K562 (cell line): ENCODE data around the gene ADAM15. TPM values are rescaled to one million over a fixed set of nuclear protein-coding genes. Genes with fewer than 3 reads are reported as not detected.

ENCODE experiments used
- DDX20 ChIP-seq: fragments of 450-650 bp; IDR thresholded peaks from 2 replicates; pipeline ENCODE4 v1.6.1; 2016; ENCODE audit warnings: missing genetic modification characterization, low read depth, mild to moderate bottlenecking, missing compliant biosample characterization, moderate library complexity
- HNRNPH1 ChIP-seq: fragments of 200-400 bp; formaldehyde crosslinking; optimal IDR thresholded peaks from 2 replicates; pipeline ENCODE3; 2017; ENCODE audit warnings: low read depth, mild to moderate bottlenecking, low read length, moderate library complexity
- KAT7 ChIP-seq: sonication (generic); formaldehyde crosslinking; IDR thresholded peaks from 2 replicates; pipeline ENCODE4 v1.8.0; 2022; ENCODE audit warnings: missing genetic modification reagents, mild to moderate bottlenecking, borderline replicate concordance
- MCM7 ChIP-seq, 2 experiments: fragments of 450-650 bp; IDR thresholded peaks; 2 replicates each; pipeline ENCODE4 v1.6.1; 2016 to 2018
- NCOR1 ChIP-seq: fragments of 450-650 bp; IDR thresholded peaks from 2 replicates; pipeline ENCODE4 v1.6.1; 2016; ENCODE audit warnings: mild to moderate bottlenecking, moderate library complexity
- POLR2G ChIP-seq: fragments of 200-400 bp; formaldehyde crosslinking; IDR thresholded peaks from 2 replicates; pipeline ENCODE4 v1.6.1; 2017; ENCODE audit warnings: low read depth, mild to moderate bottlenecking, antibody characterized with exemption, low read length, moderate library complexity
- PURB ChIP-seq: sonication (generic); formaldehyde crosslinking; IDR thresholded peaks from 2 replicates; pipeline ENCODE4 v1.9.0; 2021; ENCODE audit warnings: low read depth, mild to moderate bottlenecking, missing genetic modification reagents
- RB1 ChIP-seq: fragments of 450-650 bp; IDR thresholded peaks from 2 replicates; pipeline ENCODE4 v1.6.1; 2017; ENCODE audit warnings: low read depth, mild to moderate bottlenecking
- RBFOX2 ChIP-seq: fragments of 200-400 bp; formaldehyde crosslinking; IDR thresholded peaks from 2 replicates; pipeline ENCODE4 v1.6.1; 2017; ENCODE audit warnings: low read depth, mild to moderate bottlenecking, low read length, moderate library complexity
- TAF15 ChIP-seq: fragments of 200-400 bp; formaldehyde crosslinking; IDR thresholded peaks from 2 replicates; pipeline ENCODE4 v1.6.1; 2017; ENCODE audit warnings: mild to moderate bottlenecking, low read depth, low read length, moderate library complexity
- ZC3H11A ChIP-seq: IDR thresholded peaks from 2 replicates; pipeline ENCODE4 v1.6.1; 2012; ENCODE audit warnings: low read depth, low read length, improper control_type of control experiment
- ZNF436 ChIP-seq: fragments of 250-450, 450-650 bp; sonication (Bioruptor Pico); formaldehyde crosslinking; IDR thresholded peaks from 2 replicates; pipeline ENCODE4 v1.7.0; 2020; ENCODE audit warnings: mild to moderate bottlenecking
- ZNF589 ChIP-seq: fragments of 200-800 bp; sonication (Bioruptor generic); IDR thresholded peaks from 2 replicates; pipeline ENCODE4 v1.6.1; 2016; ENCODE audit warnings: low read depth, missing genetic modification characterization, missing compliant biosample characterization
- ZNF699 ChIP-seq: fragments of 250-450 bp; sonication (Bioruptor Pico); IDR thresholded peaks from 2 replicates; pipeline ENCODE4 v1.8.0; 2021; ENCODE audit warnings: mild to moderate bottlenecking, moderate library complexity; ENCODE audit not compliant: insufficient replicate concordance
- polyA plus RNA-seq, 8 experiments: library from polyadenylated mRNA; depleted of rRNA in 4 of 8; stranded (reverse) in 5 of 8; unstranded in 3 of 8; fragments of >200 nt; fragmentation: Nextera tagmentation in 2 of 8; fragmentation: Illumina TruSeq in 1 of 8; extraction: Ambion mirVana in 2 of 8; extraction: Trizol in 1 of 8; gene quantifications; 2 replicates each; pipeline versions ENCODE4 v1.2.1 to v1.2.3, GENCODE V29; 2011 to 2014; ENCODE audit warnings: inconsistent platforms in 1 of 8, missing spikeins in 1 of 8
- total RNA-seq, 7 experiments: library from RNA; depleted of rRNA in 6 of 7; stranded (reverse); fragments of >200 nt in 6 of 7; fragmentation: Illumina TruSeq in 2 of 7; extraction: Trizol in 2 of 7; gene quantifications; 2 replicates each; pipeline versions ENCODE4 v1.2.1 to v1.2.3, GENCODE V29; 2011 to 2021; ENCODE audit warnings: low replicate concordance in 1 of 7
- TF ChIP-seq, protein P1 (sequence below), 3 experiments: fragments of 200-800 bp in 1 of 3; fragments of 250-450 bp in 1 of 3; fragments of 450-650 bp in 1 of 3; sonication (Bioruptor Pico) in 1 of 3; sonication (Bioruptor generic) in 1 of 3; formaldehyde crosslinking in 1 of 3; IDR thresholded peaks; 2 replicates each; pipeline versions ENCODE4 v1.6.1 to v1.8.0; 2016 to 2022; ENCODE audit warnings: mild to moderate bottlenecking in 2 of 3, missing genetic modification characterization in 2 of 3, missing compliant biosample characterization in 1 of 3, moderate library complexity in 1 of 3
- TF ChIP-seq, protein P2 (sequence below): sonication (generic); formaldehyde crosslinking; IDR thresholded peaks from 2 replicates; pipeline ENCODE4 v1.9.0; 2022; ENCODE audit warnings: mild to moderate bottlenecking, missing genetic modification reagents
- TF ChIP-seq, protein P3 (sequence below), 3 experiments: fragments of 200-800 bp in 1 of 3; sonication (Bioruptor generic) in 1 of 3; sonication (generic) in 1 of 3; formaldehyde crosslinking in 1 of 3; IDR thresholded peaks; 2 replicates each; pipeline versions ENCODE4 v1.6.1 to v1.8.0; 2016 to 2022; ENCODE audit warnings: mild to moderate bottlenecking in 2 of 3, missing compliant biosample characterization in 2 of 3, missing genetic modification characterization in 2 of 3, missing genetic modification reagents in 1 of 3
- TF ChIP-seq, protein P4 (sequence below): IDR thresholded peaks from 2 replicates; pipeline ENCODE4 v1.6.1; 2016; ENCODE audit warnings: missing genetic modification characterization, missing compliant biosample characterization
- TF ChIP-seq, protein P5 (sequence below): sonication (generic); formaldehyde crosslinking; IDR thresholded peaks from 2 replicates; pipeline ENCODE4 v1.8.0; 2022; ENCODE audit warnings: missing genetic modification reagents, mild to moderate bottlenecking, borderline replicate concordance

ADAM15 gene
- total and polyA plus RNA-seq, 9 of the 15 experiments (the other 6 are each of a cell fraction or from before 2014, with no cell fraction given) = 0.69 to 72.3 (median 32.8) TPM

DNA sequence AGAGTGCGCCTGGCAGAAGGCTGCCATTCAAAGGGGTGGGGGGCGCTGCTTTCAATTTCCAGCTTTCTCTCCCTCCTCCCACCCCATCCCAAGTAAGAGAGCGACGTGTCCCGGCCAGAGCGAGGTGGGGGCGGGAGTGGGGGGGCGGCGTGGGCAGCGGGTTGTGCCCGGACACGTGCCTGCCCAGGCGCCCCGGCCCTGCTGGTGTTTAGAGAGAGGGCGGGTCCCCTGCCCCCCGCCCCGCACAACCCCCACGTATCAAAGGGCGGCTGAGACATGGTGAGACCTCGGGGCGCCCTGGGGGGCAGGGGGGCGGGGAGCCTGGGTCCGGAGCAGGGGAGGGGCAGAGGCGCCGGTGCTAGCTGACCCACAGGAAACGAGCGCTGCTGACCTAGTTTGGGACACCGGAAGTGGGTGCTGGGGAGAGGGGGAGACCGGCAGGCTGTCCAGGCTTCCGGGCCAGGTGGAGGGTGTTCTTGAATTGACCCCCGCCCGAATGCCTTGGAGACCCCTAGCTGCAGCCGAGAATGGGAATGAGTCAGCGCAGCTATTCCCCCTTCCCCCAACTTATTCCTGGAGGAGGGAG lies 47.3 kb upstream of the ADAM15 start (continued):
- TF ChIP-seq, protein P1, sequence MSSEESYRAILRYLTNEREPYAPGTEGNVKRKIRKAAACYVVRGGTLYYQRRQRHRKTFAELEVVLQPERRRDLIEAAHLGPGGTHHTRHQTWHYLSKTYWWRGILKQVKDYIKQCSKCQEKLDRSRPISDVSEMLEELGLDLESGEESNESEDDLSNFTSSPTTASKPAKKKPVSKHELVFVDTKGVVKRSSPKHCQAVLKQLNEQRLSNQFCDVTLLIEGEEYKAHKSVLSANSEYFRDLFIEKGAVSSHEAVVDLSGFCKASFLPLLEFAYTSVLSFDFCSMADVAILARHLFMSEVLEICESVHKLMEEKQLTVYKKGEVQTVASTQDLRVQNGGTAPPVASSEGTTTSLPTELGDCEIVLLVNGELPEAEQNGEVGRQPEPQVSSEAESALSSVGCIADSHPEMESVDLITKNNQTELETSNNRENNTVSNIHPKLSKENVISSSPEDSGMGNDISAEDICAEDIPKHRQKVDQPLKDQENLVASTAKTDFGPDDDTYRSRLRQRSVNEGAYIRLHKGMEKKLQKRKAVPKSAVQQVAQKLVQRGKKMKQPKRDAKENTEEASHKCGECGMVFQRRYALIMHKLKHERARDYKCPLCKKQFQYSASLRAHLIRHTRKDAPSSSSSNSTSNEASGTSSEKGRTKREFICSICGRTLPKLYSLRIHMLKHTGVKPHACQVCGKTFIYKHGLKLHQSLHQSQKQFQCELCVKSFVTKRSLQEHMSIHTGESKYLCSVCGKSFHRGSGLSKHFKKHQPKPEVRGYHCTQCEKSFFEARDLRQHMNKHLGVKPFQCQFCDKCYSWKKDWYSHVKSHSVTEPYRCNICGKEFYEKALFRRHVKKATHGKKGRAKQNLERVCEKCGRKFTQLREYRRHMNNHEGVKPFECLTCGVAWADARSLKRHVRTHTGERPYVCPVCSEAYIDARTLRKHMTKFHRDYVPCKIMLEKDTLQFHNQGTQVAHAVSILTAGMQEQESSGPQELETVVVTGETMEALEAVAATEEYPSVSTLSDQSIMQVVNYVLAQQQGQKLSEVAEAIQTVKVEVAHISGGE (CRISPR knock-in tag; IDR thresholded peaks at IDR 0.05) = 0 out of 6 replicates have a peak, but pooled peaks of 1 of the 3 experiments have one; percentile 43
- TF ChIP-seq KAT7 (CRISPR knock-in tag) (0 out of 2 replicates have a peak, but pooled peaks have one; percentile 28), RBFOX2 (peak; percentile 36; the same call in 1 of the 2 replicates), PURB (CRISPR knock-in tag) (no peak), NCOR1 (peak; percentile 42; the same call in 1 of the 2 replicates), ZNF699 (no peak), ZNF436 (CRISPR knock-in tag) (no peak), POLR2G (peak; percentile 38), RB1 (no peak), ZC3H11A (no peak), TAF15 (no peak), HNRNPH1 (no peak), DDX20 (no peak), MCM7 (IDR thresholded peaks at IDR 0.05) (no peak), ZNF589 (CRISPR knock-in tag) (peak; percentile 66; the same call in 1 of the 2 replicates)
- TF ChIP-seq, protein P2, sequence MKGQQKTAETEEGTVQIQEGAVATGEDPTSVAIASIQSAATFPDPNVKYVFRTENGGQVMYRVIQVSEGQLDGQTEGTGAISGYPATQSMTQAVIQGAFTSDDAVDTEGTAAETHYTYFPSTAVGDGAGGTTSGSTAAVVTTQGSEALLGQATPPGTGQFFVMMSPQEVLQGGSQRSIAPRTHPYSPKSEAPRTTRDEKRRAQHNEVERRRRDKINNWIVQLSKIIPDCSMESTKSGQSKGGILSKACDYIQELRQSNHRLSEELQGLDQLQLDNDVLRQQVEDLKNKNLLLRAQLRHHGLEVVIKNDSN (CRISPR knock-in tag) = no peak
- TF ChIP-seq, protein P3, sequence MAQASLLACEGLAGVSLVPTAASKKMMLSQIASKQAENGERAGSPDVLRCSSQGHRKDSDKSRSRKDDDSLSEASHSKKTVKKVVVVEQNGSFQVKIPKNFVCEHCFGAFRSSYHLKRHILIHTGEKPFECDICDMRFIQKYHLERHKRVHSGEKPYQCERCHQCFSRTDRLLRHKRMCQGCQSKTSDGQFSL (CRISPR knock-in tag; IDR thresholded peaks at IDR 0.05) = peak; percentile 73
- TF ChIP-seq, protein P3 (tag; IDR thresholded peaks at IDR 0.05) = peak in 1 of 2 experiments; percentile 80; a peak in 2 of 4 replicates
- TF ChIP-seq, protein P4, sequence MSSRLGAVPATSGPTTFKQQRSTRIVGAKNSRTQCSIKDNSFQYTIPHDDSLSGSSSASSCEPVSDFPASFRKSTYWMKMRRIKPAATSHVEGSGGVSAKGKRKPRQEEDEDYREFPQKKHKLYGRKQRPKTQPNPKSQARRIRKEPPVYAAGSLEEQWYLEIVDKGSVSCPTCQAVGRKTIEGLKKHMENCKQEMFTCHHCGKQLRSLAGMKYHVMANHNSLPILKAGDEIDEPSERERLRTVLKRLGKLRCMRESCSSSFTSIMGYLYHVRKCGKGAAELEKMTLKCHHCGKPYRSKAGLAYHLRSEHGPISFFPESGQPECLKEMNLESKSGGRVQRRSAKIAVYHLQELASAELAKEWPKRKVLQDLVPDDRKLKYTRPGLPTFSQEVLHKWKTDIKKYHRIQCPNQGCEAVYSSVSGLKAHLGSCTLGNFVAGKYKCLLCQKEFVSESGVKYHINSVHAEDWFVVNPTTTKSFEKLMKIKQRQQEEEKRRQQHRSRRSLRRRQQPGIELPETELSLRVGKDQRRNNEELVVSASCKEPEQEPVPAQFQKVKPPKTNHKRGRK (tag) = no peak
- TF ChIP-seq, protein P5, sequence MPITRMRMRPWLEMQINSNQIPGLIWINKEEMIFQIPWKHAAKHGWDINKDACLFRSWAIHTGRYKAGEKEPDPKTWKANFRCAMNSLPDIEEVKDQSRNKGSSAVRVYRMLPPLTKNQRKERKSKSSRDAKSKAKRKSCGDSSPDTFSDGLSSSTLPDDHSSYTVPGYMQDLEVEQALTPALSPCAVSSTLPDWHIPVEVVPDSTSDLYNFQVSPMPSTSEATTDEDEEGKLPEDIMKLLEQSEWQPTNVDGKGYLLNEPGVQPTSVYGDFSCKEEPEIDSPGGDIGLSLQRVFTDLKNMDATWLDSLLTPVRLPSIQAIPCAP = no peak
